HG03097 (cell line): Measurements from ENCODE around the gene IHH.

Experiments used
- ATAC-seq: cut with Tn5 transposase; IDR thresholded peaks from one replicate; pipeline ENCODE4 v1.9.1; 2021; ENCODE audit not compliant: unreplicated experiment, low FRiP score

The IHH gene

DNA sequence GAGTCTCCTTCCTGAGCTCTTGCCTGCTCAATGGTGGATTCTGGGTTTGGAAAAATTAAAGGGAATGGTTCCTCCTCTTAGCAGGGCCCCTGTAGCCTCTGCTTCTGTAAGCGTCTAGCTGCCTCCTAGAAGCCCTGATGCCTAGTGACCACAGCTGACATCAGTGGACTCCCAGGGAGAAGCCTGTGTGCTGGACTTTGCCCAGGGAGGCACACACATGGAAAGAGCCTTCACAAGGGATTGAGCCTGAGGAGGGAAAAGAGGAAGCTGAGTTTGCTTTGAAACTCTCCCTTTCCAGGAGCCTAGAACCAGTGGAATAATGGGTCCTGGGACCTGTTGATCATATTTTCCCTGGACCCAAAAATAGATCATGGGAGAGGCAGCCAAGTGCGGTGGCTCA is 18.0 kb downstream of the IHH start:
- ATAC-seq = no peak

DNA sequence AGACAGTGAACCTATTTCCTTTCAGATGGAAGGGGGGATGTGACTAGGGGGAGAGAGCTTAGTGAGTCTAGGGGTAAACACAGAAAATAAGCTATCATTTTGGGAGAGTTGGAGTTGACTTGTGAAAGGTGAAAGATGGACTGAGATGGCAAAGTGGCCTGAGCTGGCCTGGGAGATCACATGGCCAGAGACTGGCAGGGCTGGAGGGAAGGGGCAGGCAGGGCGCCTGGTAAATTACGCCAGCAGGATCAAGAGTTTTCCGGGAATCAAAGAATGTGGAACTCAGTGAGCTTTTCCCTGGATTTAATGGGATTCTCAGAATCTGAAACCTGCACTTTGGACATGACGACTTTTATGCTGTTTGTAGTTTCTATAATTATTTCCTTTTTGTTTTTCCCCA is 18.6 kb downstream of the IHH start:
- ATAC-seq = no peak

DNA sequence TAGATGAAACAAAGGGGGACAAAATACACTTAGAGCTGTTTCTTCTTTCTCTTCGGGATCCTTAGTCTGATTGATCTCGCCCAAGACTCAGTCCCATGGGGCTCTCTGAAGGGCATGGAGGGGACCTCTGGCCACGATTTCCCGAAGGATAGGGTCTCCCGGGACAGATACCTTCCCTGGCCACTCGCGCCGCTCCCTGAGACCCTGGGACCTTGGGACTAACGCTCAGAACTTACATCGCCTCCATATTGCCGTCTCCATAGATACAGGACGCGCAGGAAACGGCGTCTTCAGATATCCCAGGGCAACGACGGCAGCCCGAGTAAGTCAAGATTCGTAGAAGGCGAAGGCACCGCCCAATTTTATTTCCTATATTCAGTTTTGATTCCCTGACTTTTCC is 19.5 kb downstream of the IHH start, which contains the start of gene CFAP65:
Gene CFAP65, minus strand, starts transcription at position 265 of the 400 bp plus-strand sequence. CDS start 2,468 bp downstream, outside the sequence.
- ATAC-seq = no peak

DNA sequence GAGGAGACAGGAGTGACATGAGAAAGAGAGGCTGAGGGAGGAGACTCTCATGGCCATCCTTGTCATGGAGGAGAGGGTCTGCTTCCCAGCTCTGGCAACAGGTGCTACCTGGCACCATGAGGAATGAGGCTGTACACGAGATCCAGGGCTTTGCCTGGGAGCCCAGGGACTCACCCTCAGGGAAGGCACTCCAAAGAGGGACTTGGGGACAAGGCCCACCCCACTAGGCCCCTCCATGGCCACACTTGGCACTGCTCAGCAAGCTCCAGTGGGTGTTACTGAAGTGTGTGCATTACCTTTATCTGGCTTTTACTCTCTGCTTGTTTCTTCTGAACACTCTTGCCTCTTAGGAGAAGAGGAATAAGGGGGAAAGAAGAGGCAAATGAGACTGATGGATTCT is 22.1 kb downstream of the IHH start:
- ATAC-seq = no peak

DNA sequence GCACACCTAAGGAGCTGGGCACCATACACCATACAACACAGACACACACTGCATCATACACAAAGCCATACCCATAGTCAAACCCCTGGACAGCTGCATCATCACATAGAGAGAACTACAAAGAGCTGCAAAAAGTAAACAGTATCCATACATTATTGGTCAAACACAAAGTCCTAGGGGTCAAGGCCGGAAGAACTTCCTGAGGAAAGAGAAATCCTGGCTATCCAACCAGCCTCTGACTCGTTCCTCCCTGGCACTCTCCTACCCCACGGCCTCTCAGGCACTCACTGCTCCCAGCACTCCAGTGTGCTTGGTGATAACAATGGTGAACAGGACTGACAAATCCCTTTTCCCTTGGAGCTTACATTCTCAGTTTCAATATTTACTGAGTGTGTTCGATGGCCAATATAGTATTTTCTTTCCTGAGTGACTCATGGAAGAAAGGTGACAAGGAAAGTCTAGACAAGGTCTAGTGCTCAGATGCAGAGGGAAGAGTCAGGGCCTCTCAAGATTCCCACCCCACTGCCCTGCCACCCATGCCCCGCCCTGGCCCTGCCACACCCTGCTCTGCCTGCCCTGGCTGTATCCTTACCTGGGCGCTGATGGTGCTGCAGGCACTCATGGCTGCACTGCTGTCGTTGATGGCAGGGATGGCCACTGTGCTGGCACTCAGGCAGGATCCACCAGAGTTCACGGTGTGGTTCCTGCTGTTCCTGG is 22.8 kb downstream of the IHH start:
- ATAC-seq = no peak

DNA sequence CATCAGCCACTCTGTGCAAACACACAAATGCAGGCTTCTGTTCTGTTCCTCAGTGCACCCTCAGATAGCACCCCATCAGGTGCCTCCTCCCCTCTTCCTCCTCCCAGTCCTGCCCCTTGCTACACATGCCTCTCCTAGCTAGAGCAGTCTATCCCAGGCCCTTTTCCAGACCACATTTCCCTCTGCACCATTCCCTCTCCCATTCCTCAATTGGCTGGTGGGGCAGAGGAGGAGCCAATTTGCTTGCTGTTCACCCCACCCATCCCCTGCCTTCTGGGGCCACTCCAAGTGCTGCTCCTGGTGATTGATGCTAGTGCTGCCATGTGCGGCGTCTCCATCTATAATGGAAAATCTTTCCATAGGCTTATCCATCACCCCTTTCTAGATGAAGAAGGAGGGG is 24.8 kb downstream of the IHH start:
- no peak for ATAC-seq

DNA sequence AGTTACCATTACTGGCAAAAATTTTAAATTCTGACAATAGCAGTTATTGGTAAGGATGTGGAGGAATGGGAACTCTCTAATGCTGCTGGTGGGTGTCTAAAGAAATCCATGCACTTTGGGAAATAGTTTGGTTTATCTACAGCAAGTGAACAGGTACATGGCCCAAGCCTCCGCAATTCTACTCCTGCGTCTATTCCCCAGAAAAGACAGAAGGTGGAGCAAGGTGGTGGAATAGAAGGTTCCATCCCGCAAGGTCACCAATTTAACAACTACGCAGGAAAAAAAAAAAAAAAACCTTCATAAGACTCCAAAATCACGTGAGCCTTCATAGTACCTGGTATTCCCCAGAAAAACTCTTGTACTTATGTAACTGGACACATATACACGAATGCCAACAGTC is 25.9 kb downstream of the IHH start:
- no peak for ATAC-seq

DNA sequence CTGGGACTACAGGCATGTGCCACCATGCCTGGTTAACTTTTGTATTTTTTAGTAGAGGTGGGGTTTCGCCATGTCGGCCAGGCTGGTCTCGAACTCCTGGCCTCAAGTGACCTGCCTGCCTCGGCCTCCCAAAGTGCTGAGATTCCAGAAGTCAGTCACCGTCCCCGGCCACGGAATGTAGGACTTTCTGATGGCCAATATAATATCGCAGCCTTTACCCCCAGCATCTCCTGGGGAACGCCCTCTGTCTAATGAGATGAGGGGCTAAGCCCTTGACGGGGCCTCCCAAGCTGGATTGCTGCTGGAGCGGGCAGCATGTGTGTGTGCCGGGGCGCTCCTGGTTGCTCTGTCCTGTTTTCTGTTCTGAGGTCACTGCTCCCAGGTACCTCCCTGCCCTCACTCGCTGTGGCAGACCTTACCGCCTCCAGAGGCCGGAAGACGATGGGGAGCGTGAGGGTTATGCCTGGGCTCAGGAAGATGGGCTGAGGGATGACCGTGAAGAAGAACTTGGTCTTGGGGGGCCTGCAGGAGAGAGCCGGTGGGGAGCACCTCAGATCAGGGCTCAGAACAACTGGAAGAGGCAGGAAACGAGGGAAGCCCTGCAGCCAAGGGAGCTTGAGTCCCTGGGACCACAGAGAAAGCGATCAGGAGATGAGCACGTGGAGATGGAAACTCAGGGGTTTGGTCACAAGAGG is 28.5 kb downstream of the IHH start:
- ATAC-seq = no peak

DNA sequence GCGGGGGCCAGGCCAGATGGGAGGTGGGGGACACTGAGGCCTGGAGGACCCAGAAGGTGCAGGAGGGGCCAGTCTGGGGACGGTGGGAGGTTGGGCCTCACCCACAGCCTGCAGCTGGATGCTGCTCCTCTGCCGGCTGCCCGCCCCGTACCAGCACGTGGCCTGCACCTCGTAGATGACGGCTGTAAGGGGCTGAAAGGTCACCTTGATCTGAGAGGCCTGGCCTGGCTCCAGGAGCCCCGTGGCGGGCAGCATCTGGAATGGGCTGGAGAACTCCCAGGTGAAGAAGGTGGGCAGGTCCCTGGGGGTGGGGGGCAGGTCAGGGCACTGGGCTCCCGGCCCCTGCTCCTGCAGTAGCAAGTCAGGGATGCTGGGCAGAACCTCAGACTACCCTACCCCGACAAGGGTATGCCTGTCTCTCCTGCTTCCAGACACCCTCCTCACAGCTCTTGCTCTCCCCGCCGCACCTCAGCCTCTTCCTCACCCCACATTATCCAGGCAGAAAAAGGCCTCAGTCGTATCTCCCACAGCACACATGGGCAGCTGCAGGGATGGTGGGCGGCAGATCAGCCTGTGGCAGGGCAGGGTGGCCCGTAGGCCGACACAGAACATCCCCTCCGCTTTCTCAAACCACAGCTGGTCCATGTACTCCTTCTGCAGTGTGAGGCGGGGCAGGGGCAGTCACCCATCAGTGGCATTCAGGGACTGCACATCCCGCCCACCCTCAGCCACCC is 29.5 kb downstream of the IHH start:
- ATAC-seq = no peak

DNA sequence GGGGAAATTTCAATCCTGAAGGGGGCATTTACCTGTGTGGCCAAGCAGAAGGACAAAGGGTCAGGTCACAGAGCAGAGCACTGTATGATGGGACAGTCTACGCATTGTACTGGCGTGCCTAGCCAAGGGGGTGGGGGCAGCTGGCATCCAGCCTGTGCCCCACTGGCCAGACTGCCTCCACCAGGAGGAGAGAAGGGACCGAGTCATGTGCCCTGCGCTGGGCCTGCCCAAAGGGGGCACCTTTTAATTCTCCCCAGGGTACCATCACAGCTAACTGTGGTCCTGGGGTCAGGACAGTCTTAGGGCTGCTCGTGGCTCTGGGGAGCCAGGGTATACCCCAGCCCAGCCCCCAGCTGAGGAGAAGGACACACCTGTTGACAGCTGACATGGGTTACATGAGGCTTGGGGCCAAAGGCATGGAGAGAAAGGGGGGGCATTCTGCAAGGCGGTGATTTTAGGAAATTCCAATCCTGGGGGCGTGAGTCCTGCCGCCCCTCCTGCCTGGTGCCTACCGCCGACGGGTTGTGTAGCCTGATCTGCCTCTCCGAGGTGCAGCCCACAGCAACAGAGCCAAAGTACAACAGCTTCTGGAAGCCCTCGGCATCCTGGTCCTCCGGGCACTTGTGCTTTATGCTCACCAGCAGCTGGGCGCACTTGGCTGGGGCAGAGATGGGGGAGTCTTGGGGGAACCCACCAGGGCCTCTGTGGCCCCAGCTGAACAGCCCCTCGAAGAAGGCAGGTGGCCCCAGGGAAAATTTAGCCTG is 30.4 kb downstream of the IHH start:
- no peak for ATAC-seq

DNA sequence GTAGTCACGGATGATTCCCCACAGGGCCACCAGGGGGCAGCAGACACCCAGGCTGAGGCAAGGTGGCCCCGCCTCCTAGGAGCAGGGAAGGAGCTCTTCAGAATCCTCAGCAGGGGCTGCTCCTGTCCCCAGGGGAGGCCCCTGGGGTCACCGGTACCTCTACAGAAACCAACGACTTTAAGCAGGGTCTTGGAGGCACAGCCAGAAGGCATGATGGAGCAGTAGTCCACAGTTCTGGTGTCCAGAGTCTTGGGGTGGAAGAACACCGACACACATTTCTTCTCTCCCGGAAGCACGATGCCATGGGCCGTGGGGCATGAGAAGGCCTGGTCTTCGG is 30.9 kb downstream of the IHH start:
- no peak for ATAC-seq

DNA sequence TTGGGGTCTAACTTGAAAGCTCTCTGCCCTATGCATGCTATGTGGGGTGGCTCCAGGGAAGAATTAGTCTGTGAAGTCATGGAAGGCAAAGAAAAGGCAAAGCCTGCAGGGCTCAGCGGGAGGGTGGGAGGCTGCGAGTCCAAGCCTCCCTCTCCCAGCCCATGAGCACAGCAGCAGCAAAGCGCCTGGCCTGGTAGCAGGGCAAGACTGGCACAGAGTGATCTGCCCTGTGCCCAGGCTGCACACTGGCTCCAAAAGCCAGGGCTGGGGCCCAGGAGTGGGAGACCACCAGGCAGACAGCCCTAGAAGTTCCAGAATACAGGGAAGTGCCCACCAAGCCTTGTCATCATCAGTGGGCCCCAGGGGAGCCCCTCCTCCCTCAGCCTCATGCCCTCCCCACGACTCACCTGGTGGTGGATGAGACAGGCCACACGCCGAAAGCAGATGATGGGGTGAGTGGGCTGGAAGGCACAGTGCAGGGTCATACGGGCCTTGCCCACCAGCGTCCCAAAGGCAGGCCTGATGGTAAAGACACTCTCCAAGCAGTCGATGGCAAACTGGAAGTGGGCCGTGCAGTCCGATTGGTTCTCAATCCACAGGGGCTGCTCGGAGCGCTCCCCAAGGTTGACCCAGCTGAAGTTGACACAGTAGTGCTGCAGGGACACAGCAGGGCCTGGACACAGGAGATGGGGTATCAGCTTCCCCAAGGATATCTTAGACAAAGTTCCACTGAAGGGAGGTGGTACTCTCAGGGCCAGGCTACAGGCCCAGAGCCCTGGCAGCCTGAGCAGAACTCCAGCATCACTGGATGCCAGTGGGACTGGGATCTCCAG is 31.5 kb downstream of the IHH start:
- no peak for ATAC-seq

DNA sequence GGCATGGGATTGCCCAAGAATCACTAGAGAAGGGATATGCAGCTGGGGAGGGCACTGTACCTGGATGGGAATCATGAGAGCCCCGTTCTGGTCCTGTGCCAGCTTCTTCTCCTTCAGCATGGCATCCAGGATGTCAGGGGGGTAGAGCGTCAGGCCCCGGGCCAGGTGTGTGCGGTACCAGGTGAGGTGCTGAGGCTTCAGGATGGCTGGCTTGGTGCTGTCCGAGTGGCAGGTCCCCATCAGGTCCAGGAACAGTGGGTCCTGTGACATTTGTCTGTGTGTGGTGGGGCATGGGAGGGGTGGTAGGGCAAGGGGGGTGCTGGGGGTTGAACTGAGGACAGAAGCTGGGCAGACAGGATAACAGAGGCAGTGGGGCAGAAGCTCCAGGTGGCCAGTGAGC is 32.6 kb downstream of the IHH start:
- ATAC-seq = no peak

DNA sequence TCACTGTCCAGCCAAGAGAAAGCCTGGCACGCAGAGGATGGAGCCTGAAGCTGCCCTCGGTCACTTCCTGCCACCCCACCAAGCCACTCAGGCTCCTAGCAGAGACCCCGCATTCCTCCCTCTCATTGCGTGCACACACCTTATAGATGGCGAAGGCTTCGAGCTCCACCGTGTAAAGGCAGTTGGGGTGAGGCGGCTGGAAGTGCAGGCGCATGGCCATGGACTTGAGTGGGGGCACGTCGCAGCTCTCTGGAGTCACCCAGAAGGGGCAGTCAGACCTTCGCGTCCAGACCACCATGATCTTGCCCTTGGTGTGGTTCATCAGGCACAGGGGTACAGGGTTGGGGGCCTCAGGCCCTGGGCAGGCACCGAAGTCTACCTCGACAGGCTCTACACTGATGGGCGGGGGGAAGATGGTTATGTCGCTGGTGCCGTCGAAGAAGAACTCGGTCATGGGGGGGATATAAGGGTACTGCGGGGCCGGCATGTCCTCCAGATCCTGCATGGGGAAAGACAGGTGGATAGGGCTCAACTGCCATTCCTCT is 33.1 kb downstream of the IHH start:
- ATAC-seq = no peak

DNA sequence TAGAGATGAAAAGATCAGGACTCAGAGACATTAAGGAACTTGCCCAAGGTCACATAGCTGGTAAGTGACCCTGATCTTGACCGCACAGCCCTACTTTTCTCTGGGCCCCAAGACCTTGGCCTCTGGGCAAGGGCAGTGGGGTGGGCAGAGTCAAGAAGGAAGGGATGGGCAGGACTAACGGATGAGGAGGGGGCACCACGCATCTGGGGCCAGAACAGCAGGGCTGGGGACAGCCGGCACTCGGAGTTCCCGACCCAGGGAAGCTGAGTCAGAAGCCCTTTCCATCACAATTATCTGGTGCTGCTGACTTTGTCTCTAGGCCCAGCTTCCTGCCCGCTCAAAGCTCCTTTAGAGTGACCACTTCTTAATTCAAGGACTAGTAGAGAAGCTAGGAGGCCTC is 33.8 kb downstream of the IHH start:
- ATAC-seq = no peak

DNA sequence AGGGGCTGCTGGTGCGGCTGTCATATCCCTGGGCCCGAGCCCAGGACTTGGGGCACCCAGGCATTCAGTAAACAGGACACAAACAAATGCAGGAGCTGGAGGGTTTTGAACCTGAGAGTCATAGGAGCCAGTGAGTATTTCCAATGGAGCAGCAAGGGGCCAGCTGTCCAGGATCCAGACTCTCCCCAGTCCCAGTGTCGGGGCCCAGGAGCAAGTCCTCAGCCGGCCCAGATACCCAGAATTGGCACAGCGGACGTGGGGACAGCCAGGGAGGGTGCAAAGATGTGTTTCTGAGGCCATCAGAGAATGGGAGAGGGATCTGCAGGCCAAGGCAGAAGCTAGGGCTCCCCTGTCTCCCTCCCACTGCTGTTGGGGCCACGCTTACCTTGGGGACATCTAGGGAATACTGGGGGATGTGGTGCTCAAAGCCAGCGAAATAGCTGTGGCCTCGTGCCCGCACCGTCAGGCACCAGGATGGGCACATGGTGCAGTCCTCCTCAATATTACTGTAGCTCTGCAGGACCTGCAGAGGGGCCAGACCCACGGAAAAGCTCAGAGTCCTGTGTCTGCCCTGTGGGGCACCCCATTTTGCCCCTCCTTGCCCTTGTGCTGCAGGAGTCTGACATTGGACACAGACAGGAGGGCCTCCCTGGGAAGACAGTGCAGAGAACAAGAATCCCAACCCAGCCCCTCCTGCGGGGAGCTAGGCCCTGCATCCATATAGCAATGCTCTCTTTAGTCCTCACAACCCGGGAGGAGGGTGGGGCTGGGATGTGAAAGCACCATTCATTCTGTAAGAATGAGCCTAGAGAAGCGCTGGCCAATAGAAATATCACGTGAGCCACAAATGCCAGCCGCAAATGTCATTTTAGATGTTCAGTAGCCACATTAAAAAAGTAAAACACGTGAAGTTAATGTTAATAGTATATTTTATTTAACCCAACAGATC is 34.8 kb downstream of the IHH start:
- ATAC-seq = no peak

DNA sequence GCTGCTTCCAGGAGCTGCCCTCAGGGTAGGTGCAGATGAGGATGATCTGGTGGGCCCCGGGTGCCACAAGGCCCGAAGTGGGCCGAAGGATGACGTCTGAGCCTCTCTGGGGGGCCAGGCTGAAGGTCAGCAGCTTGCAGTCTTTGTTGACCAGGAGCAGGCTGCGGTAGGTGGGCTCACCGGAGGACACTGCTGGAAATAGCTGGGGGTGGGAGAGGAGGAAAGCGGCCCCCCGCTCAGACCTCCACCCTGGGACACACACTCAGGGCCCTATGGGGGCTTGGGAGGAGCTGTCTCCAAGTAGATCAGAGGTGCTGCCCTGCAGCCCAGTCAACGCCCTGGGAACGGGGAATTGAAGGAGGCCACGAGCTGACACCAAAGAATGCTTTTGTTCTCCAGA is 36.7 kb downstream of the IHH start:
- ATAC-seq = no peak

DNA sequence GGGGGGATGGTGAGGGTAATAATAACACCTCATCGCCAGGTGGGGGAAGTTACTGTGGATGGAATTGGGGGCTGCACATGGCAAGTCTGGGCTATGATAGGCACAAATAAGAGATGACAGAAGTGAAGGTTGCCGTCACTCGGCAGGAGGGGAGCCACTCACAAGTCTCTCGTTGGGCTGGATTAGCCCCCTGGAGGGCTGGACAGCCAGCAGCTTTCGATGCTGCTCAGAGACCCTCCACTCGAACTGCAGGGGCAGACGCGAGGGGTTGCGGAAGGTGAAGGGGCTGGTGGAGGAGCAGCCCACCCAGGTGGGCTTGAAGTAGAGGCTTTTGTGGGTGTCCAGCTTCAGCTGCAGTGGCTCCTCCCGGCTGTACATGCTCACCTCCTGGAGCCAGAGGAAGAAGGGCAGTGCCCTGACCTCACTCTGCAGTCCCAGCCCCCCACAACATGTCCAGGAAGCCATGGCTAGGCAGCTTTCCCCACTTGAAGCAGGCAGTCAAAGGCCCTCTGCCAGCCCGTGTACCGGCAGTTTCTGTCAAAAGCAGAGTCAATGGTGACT is 37.6 kb downstream of the IHH start:
- no peak for ATAC-seq

DNA sequence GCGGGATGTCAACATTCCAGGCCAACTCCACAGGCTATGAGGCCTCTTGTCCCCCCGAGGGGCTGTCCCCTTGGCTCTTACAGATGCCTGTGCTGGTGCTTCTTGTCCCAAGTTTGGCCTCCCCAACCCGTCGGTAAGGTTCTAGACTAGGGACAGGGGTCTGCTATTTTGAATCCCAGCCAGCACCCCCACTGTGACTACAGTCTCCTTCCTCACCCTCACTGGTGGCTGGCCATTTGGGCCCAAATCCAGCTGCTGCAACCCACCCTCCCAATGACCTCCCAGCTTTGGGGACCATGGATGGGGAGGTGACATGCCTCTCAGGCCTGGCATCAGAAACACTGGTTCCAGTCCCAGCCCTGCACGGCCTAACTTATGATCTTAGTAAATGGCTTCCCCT is 38.1 kb downstream of the IHH start:
- ATAC-seq = no peak
